ENCODE results near the gene RFC5. TPM values are rescaled to one million over a fixed set of nuclear protein-coding genes. Genes with fewer than 3 reads are reported as not detected.

The RFC5 gene
- total and polyA plus RNA-seq, 10 of the 15 experiments (the other 5 are each of a cell fraction or from before 2014, with no cell fraction given): 30.9 to 73.3 (median 53.5) TPM

DNA sequence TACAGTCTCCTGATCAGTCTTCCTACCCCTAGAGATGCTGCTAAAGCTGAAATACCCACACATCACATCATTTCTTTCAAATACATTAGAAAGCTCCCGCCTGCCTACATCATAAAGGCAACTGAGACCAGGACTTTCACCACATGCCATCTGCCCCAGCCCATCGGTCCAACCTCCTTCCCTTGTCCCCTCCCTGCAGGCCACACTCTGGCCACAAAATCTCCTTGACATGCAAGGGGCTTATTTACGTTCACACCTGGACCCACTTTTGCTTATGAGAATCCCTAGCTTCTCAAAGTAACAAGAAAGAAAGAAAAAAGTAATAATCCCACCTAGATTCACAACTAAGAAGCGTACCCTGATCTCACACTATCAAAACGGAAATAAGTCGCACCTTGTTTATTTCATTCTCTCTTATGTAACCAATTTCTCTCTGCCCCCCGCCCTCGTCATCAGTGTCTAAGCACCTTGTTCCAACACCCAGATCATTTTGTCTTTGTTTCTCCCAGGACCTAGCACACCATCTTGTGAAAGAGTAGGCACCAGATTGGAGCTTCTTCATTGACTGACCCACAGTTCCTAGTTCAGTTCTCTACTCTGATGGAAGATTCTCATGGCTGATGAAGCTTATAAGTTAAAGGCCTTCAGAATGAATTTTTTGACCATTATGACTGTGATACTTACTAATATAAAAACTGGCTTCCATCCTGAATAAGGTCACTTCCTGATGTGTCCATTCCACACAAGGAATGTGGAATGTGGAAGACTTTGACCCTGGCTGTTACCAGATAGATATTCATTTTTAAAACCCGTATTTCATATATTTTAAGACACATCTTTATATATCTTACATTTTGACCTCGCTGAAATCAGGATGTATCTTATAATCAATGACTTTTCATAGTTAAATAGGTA is 36.8 kb downstream of the RFC5 start:
- no peak for TF ChIP-seq MTA2 (IDR thresholded peaks at IDR 0.05; ENCODE audit: low read depth)
- TF ChIP-seq RELA (IDR thresholded peaks at IDR 0.05; ENCODE audit: borderline replicate concordance, partially characterized antibody): no peak
- TF ChIP-seq TARDBP (IDR thresholded peaks at IDR 0.05; ENCODE audit: borderline replicate concordance): no peak
- TF ChIP-seq HDGF (IDR thresholded peaks at IDR 0.05): no peak
- no peak for TF ChIP-seq SMC3 (IDR thresholded peaks at IDR 0.05; ENCODE audit: borderline replicate concordance, low read length)
- TF ChIP-seq SPI1 (IDR thresholded peaks at IDR 0.05; ENCODE audit: borderline replicate concordance, insufficient read depth, low read depth, low read length): no peak
- no peak for TF ChIP-seq RFX5 (IDR thresholded peaks at IDR 0.05; ENCODE audit: low read depth, low read length)
- TF ChIP-seq, protein P1, sequence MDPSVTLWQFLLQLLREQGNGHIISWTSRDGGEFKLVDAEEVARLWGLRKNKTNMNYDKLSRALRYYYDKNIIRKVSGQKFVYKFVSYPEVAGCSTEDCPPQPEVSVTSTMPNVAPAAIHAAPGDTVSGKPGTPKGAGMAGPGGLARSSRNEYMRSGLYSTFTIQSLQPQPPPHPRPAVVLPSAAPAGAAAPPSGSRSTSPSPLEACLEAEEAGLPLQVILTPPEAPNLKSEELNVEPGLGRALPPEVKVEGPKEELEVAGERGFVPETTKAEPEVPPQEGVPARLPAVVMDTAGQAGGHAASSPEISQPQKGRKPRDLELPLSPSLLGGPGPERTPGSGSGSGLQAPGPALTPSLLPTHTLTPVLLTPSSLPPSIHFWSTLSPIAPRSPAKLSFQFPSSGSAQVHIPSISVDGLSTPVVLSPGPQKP (IDR thresholded peaks at IDR 0.05; ENCODE audit: low read depth, low read length): no peak
- TF ChIP-seq, protein P2, sequence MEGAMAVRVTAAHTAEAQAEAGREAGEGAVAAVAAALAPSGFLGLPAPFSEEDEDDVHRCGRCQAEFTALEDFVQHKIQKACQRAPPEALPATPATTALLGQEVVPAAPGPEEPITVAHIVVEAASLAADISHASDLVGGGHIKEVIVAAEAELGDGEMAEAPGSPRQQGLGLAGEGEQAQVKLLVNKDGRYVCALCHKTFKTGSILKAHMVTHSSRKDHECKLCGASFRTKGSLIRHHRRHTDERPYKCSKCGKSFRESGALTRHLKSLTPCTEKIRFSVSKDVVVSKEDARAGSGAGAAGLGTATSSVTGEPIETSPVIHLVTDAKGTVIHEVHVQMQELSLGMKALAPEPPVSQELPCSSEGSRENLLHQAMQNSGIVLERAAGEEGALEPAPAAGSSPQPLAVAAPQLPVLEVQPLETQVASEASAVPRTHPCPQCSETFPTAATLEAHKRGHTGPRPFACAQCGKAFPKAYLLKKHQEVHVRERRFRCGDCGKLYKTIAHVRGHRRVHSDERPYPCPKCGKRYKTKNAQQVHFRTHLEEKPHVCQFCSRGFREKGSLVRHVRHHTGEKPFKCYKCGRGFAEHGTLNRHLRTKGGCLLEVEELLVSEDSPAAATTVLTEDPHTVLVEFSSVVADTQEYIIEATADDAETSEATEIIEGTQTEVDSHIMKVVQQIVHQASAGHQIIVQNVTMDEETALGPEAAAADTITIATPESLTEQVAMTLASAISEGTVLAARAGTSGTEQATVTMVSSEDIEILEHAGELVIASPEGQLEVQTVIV (IDR thresholded peaks at IDR 0.05; ENCODE audit: borderline replicate concordance, partially characterized antibody): no peak
- TF ChIP-seq GABPA (IDR thresholded peaks at IDR 0.05; ENCODE audit: low read depth): no peak
- TF ChIP-seq POLR2A (IDR thresholded peaks at IDR 0.05; ENCODE audit: low read depth, low read length): no peak
- no peak for TF ChIP-seq SREBF2 (IDR thresholded peaks at IDR 0.05; ENCODE audit: low read length)
- TF ChIP-seq NFIC (IDR thresholded peaks at IDR 0.05; ENCODE audit: low read depth, low read length): no peak
- no peak for TF ChIP-seq RAD21 (IDR thresholded peaks at IDR 0.05; ENCODE audit: insufficient read depth, low read depth, low read length)
- ATAC-seq (no peak), DNase-seq (ENCODE audit: low read depth, low spot score) (no peak), FAIRE-seq (no peak)
- intact Hi-C loops (cut with micrococcal nuclease; ENCODE audit: unreplicated experiment): no loop called here
- H2AFZ ChIP-seq (ENCODE audit: control insufficient read depth, low read depth, low read length): no peak overlapping the region
- WGBS (ENCODE audit: insufficient coverage, insufficient replicate concordance, low lambda C conversion rate, missing lambda C conversion rate): 93% methylated on average over 10 of the region's 10 CpGs
- no TSS peak for BruUV-seq (replicated peaks)
- peaks cover 3% of the 10 kb centered on the region for H3K79me2 ChIP-seq (ENCODE audit: control insufficient read depth, insufficient read depth, low read length)
- SMC1A ChIA-PET (ENCODE audit: uncharacterized antibody, unreplicated experiment): interaction anchor here (0.6 to 1.9 kb wide), 4 partner anchors 8 to 179 kb away, joined by 3 to 5 read pairs (median 3); no protein-coding TSS in a partner anchor
- no peak overlapping the region for H3K9ac ChIP-seq (ENCODE audit: control insufficient read depth, insufficient read depth, low read length)
- H3K27ac ChIP-seq (ENCODE audit: control insufficient read depth, insufficient read depth): no peak overlapping the region
- H4K20me1 ChIP-seq (ENCODE audit: control insufficient read depth, insufficient read depth): no peaks in the 10 kb centered on the region
- in situ Hi-C loops (cut with MboI): no loop called here
- no peak overlapping the region for H3K4me2 ChIP-seq (ENCODE audit: control insufficient read depth, insufficient read depth)
- H3K27me3 ChIP-seq (replicated peaks in 1 of 2; ENCODE audit: control insufficient read depth in 2 of 2, insufficient read depth in 2 of 2, low read length in 1 of 2): no peaks in the 10 kb centered on the region
- H3K4me1 ChIP-seq (ENCODE audit: control insufficient read depth, insufficient read depth, low read length): no peaks in the 10 kb centered on the region
- H3K4me3 ChIP-seq: no peak overlapping the region
- CTCF ChIA-PET: interaction anchor here (0.7 to 6.1 kb wide), 3 partner anchors 8 to 179 kb away, joined by 3 to 72 read pairs (median 42); no protein-coding TSS in a partner anchor
- peaks cover 0 to 13% of the 10 kb centered on the region in 2 experiments; a peak in 2 of 4 replicates for H3K36me3 ChIP-seq (ENCODE audit: control insufficient read depth in 2 of 2, insufficient read depth in 2 of 2, low read length in 1 of 2)
- POLR2A ChIA-PET: no interaction called here
- RAD21 ChIA-PET (ENCODE audit: unreplicated experiment): interaction anchor here (4.2 kb wide), 1 partner anchor 177 kb away, joined by 44 read pairs; no protein-coding TSS in a partner anchor
- no peaks in the 10 kb centered on the region; the same call in 2 of the 3 replicates for H3K9me3 ChIP-seq (replicated peaks; ENCODE audit: control insufficient read depth, insufficient read depth, low read length)

All from GM12878 (cell line).